Hepatocyte (in vitro differentiated cells): ENCODE data around the gene PIGS.

Source experiments
- CTCF ChIP-seq: fragments of 200-600 bp; sonication (generic); IDR thresholded peaks from 2 replicates; pipeline ENCODE4 v1.5.1; 2016; ENCODE audit warnings: antibody characterized with exemption, mild to moderate bottlenecking; ENCODE audit not compliant: poor library complexity
- EZH2 ChIP-seq: fragments of 200-600 bp; sonication (generic); IDR thresholded peaks from 2 replicates; pipeline ENCODE4 v1.6.1; 2016; ENCODE audit warnings: antibody characterized with exemption, mild to moderate bottlenecking, borderline replicate concordance
- EZH2phosphoT487 ChIP-seq: fragments of 200-600 bp; sonication (generic); IDR thresholded peaks from one replicate; pipeline ENCODE4 v1.6.1; 2018; ENCODE audit warnings: antibody characterized with exemption, mild to moderate bottlenecking, low read depth, moderate library complexity; ENCODE audit not compliant: unreplicated experiment, severe bottlenecking

GRCh38 chr17:28527859-28528258 is 43.5 kb downstream of the PIGS start:
- TF ChIP-seq EZH2, result no peak
- no peak for TF ChIP-seq CTCF
- no peak for TF ChIP-seq EZH2phosphoT487
